ENCODE results near the gene DLEC1.

The DLEC1 gene

GRCh38 chr3:38001456-38002081, 37.4 kb upstream of the DLEC1 start:
- DNase-seq = peak; percentile 18

GRCh38 chr3:38002291-38002876, 36.6 kb upstream of the DLEC1 start:
- DNase-seq = peak; percentile 14

GRCh38 chr3:38002940-38003339, 36.1 kb upstream of the DLEC1 start:
- no peak for DNase-seq

GRCh38 chr3:38003371-38003816, 35.6 kb upstream of the DLEC1 start:
- DNase-seq = peak; percentile 74

GRCh38 chr3:38003817-38004414, 35.1 kb upstream of the DLEC1 start:
- no peak for DNase-seq

- peak; percentile 60 for DNase-seq
Measured at GRCh38 chr3:38004415-38005075, 34.5 kb upstream of the DLEC1 start.

- no peak for DNase-seq
Measured at GRCh38 chr3:38005076-38006020, 33.7 kb upstream of the DLEC1 start.

- DNase-seq = no peak
Measured at GRCh38 chr3:38006031-38006430, 33.0 kb upstream of the DLEC1 start.

- no peak for DNase-seq
Measured at GRCh38 chr3:38006445-38006995, 32.5 kb upstream of the DLEC1 start.

- DNase-seq = no peak
Measured at GRCh38 chr3:38007754-38008090, 31.3 kb upstream of the DLEC1 start.

- no peak for DNase-seq
Measured at GRCh38 chr3:38008191-38008701, 30.8 kb upstream of the DLEC1 start.

GRCh38 chr3:38008971-38009580, 29.9 kb upstream of the DLEC1 start:
- DNase-seq = no peak

GRCh38 chr3:38009807-38010591, 29.0 kb upstream of the DLEC1 start:
- DNase-seq = no peak

- DNase-seq = no peak
Measured at GRCh38 chr3:38011111-38011510, 27.9 kb upstream of the DLEC1 start.

- no peak for DNase-seq
Measured at GRCh38 chr3:38015485-38015884, 23.5 kb upstream of the DLEC1 start.

GRCh38 chr3:38015984-38016383, 23.0 kb upstream of the DLEC1 start:
- no peak for DNase-seq

GRCh38 chr3:38016410-38016809, 22.6 kb upstream of the DLEC1 start:
- DNase-seq = no peak

- peak; percentile 10 for DNase-seq
Measured at GRCh38 chr3:38016847-38017444, 22.1 kb upstream of the DLEC1 start.

- peak; percentile 9 for DNase-seq
Measured at GRCh38 chr3:38017445-38018295, 21.3 kb upstream of the DLEC1 start.
